Uterus (tissue), 2 donors: ENCODE results near the gene C3orf52.

ENCODE experiments used
- POLR2A ChIP-seq, 2 donors: fragments of 450-650 bp; IDR thresholded peaks; one replicate each; pipeline ENCODE4 v1.6.1; 2016; ENCODE audit warnings: antibody characterized with exemption in 2 of 2, mild to moderate bottlenecking in 1 of 2, moderate library complexity in 1 of 2
- TF ChIP-seq, protein P1 (sequence below), 4 experiments: fragments of 200-600 bp in 2 of 4; fragments of 450-650 bp in 2 of 4; sonication (generic) in 2 of 4; IDR thresholded peaks; one replicate each; pipeline ENCODE4 v1.5.1; 2016 to 2019; ENCODE audit warnings: antibody characterized with exemption in 4 of 4, mild to moderate bottlenecking in 2 of 4, moderate library complexity in 1 of 4

DNA sequence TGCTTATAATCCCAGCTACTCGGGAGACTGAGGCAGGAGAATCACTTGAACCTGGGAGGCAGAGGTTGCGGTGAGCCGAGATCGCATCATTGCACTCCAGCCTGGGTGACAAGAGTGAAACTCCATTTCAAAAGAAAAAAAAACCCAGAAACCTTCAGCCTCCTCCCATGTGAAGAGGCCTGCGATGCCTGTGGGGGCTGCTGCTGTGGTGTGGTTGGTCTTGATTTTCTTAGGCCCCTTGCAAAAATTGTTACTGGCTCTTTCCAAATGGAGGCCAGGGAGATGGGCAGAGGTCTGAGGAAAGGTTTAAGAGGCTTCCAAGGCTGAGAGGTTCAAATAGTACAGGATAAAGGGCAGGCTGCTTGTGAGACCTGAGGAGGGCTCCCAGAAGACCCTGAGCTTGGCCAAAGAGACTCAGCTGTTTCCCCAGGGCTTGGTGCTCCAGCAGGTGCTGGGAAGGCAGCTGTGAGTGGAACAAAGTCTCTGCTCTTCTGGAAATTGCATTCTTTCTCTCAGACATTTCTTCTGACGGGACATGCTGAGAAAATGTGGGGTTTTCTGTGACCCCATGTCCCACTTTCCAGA lies 28.5 kb downstream of the C3orf52 start:
- TF ChIP-seq POLR2A (IDR thresholded peaks at IDR 0.05): no peak
- TF ChIP-seq, protein P1, sequence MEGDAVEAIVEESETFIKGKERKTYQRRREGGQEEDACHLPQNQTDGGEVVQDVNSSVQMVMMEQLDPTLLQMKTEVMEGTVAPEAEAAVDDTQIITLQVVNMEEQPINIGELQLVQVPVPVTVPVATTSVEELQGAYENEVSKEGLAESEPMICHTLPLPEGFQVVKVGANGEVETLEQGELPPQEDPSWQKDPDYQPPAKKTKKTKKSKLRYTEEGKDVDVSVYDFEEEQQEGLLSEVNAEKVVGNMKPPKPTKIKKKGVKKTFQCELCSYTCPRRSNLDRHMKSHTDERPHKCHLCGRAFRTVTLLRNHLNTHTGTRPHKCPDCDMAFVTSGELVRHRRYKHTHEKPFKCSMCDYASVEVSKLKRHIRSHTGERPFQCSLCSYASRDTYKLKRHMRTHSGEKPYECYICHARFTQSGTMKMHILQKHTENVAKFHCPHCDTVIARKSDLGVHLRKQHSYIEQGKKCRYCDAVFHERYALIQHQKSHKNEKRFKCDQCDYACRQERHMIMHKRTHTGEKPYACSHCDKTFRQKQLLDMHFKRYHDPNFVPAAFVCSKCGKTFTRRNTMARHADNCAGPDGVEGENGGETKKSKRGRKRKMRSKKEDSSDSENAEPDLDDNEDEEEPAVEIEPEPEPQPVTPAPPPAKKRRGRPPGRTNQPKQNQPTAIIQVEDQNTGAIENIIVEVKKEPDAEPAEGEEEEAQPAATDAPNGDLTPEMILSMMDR (IDR thresholded peaks at IDR 0.05): no peak
